GM18870 (cell line): Measurements from ENCODE around the gene RBP3.

Source experiments
- ATAC-seq: cut with Tn5 transposase; IDR thresholded peaks from one replicate; pipeline ENCODE4 v1.9.1; 2021; ENCODE audit warnings: moderate library complexity; ENCODE audit not compliant: unreplicated experiment

The RBP3 gene

DNA sequence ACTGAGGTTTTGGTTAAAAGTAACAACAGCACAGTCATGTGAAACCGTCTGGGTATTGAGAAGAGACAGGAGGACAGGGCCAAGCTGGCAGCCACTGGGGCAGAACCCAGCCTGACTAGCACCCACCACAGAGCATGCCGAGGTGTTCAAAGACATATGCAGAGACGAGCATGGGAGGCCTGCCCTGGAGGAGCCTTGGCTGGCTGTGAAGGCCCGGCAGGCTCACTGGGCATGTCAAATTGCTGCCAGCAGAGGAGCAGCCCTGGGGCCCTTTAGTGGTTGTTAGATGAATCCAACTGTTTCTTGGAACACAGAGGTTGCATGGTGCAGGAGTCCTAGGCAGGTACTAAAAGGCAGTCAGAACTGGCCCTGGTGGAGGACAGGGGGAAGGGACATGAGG, 30.9 kb upstream of the RBP3 start:
- no peak for ATAC-seq

GRCh38 chr10:47318706-47319105, 29.5 kb upstream of the RBP3 start:
- no peak for ATAC-seq

- no peak for ATAC-seq
Observed at GRCh38 chr10:47319784-47320183, 28.4 kb upstream of the RBP3 start.

- no peak for ATAC-seq
Observed at GRCh38 chr10:47320812-47321211, 27.4 kb upstream of the RBP3 start.

DNA sequence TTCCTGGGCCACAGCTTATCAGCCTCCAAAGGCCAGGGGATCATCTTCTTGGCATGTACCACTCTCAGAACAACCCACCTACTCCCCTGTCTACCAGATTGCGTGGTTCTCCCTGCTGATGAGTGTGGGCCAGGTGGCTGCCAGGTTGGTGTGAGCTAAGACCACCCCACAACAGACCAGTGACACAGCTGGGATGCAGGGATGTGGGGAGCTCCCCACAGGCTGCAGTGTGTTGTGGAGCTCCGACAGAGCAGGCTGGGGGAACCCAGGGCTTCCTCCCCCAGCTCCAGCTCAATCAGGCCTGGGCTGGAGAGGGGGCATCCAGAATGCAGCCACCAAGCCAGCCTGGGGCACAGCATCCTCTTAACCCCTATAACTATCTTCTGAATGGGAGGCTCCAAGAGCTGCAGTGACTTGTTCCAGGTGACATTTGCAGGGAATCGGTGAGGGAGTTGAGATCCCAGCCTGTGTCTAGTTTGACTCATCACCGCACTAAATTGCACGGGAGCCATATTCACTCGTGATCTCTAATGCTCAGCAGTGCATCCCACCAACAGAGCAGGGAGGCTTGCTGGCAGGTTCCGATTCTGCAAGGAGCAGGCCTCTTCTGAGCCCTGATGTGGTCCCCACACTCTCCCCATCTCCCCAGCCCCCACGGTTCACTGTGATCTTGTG, 26.5 kb upstream of the RBP3 start:
- ATAC-seq: no peak

DNA sequence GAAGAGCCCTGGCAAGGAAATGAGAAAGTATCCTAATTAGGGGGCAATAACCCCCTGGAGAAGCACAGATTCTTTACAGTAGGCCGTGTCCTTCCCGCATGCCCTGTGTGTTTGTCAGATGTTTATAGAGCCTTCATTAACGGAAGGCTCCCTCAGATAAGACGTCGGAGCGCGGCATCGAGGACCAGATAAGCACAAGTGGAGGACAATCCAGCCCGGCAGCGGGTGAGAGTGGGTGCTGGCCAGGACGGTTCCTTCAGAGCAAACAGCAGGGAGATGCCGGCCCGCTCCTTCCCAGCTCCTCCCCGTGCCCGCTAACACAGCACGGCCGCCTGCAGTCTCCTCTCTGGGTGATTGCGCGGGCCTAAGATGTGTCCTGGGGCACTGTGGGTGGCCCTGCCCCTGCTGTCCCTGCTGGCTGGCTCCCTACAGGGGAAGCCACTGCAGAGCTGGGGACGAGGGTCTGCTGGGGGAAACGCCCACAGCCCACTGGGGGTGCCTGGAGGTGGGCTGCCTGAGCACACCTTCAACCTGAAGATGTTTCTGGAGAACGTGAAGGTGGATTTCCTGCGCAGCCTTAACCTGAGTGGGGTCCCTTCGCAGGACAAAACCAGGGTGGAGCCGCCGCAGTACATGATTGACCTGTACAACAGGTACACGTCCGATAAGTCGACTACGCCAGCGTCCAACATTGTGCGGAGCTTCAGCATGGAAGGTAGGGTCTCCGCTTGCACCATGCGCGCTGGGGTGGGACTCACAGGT, 25.7 kb upstream of the RBP3 start, which contains the start of gene GDF2:
Gene GDF2 (plus strand): TSS at position 155 of the 762 bp plus-strand sequence. CDS start 215 bp downstream, at position 370.
- no peak for ATAC-seq

DNA sequence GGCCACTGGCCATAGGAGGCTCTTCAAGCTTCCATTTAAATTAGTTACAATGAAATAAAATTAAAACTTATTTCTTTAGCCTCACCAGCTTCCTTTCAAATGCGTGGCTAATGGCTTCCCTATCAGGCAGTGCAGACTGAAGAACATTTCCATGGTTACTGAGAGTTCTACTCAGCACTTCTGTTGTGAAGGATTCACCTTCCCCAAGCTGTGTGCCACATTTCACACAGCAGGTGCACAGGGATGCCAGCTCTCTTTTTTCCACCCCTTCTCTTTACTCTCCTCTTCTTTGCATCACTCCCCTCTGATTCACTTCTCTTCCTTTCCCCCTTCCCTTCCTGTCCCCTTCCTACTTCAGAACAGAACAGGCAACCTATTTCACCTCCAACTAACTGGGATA, 25.1 kb upstream of the RBP3 start:
- no peak for ATAC-seq

DNA sequence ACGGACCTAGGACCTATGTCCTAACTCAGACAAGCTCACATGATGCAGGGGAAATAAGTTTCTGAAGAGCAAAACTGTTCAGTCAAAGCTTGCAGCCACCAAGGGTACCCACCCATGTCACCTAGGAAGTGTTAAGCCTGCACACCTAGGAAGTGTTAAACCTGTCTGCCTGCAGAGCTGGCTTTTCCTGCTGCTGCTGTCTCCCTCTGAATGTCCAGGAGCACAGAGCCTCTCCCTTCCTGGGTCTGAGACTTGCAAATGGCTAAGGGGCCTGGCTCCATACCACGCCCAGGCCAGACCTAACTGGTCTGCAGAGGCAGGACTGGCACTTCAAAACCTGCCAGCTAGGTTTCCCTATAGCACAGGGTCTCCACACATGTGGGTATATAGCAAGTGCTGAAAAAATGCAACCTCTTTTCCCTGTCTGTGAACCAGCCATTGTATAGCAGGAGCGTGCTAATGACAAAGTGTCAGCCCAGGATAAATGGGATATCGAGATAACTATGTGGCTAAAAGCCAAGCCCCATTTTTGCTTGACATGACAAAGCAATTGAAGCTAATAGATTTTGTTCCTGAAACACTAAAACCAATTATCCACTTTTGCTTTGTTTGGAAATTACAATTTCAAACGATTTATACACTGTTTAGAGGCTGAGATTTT, 24.4 kb upstream of the RBP3 start:
- ATAC-seq: no peak

GRCh38 chr10:47325303-47326291, 22.6 kb upstream of the RBP3 start:
- ATAC-seq: no peak

DNA sequence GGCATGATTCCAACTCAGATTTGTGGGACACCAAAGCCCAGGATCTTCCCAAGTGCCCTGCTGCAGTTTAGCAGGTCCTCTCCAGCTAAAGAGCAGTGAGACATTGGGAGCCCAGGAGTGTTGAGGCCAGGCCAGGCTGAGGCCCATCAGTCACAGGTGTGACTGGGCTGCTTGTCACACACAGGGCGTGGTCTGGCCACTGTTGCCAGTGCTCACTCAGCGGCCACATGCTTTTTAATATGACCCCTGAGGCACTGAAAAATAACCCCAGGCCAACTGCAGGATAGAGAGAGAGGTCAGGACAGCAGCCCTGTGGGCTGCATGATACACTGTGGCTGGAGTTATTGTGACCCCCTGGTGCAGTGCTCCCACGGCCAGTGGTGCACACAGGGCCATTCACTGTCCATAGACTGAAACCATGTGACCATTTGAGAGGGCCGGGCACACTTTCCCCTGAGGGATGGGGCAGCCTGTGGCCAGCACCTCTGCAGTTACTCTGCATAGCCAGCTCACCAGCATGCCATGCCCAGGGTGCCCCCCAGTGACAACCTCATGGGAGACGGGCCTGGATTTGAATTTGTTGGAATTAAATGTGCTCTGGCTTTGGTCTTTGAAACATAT, 21.7 kb upstream of the RBP3 start:
- no peak for ATAC-seq

GRCh38 chr10:47326927-47327330, 21.2 kb upstream of the RBP3 start:
- no peak for ATAC-seq

GRCh38 chr10:47329855-47330254, 18.3 kb upstream of the RBP3 start:
- no peak for ATAC-seq

GRCh38 chr10:47330366-47330765, 17.8 kb upstream of the RBP3 start:
- ATAC-seq: no peak

GRCh38 chr10:47330804-47331203, 17.4 kb upstream of the RBP3 start:
- ATAC-seq: no peak

DNA sequence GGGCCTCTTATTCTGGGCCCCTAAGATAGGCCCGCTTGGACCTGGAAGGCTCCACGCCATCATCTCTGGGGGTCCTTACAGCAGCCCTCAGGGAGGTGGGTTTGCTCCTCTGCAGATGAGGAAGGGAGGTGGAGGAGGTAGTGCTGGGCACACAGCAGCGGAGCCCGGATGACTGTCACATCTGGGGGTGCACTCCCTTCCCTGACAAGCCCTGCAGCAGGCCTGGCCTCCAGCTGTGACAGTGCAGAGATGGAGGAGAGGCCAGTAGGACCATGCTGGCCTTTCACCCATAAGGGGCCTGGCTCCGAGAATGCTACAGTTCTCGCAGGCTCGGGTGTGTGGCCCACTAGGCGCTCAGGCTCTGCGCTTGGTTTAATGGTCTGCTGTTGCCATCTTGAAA, 16.7 kb upstream of the RBP3 start:
- ATAC-seq: no peak

DNA sequence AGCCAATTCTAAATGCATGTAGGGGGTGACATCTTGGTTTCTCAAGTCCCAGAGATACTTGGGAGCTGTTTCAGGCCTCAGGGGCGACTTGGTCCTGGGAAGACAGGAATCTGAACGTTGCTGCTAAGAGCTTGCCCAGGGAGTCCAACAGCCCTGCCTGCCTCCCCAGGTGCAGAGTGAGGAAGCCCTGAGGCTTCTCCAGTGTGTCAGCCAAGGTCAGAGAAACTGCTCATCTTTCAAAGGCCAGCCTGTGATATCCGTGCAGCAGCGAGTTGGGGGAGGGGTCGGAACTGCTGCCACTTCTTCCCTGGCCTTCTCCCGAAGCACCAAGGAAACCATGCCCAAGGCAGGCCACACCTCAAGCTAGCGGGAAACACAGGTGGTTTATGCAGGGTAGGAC, 16.2 kb upstream of the RBP3 start:
- no peak for ATAC-seq

DNA sequence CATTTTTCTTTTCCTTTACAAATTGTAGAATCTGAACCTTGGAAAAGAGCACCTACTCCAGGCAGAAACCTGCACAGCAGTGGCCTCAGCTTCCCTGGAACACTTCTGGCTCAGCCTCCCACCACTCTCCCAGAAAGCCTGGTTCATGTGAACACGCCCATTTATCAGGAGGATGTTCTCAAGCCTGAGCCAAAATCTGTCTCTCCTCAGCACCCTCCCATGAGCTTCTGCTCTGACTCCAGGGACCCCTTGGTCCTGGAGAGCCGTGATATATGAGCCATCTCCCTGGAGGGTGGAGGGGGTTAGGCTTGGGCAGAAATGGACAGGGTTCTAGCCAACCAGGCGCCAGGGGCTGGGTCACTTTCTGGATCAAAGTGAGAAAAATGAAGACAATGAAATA, 15.8 kb upstream of the RBP3 start:
- no peak for ATAC-seq

DNA sequence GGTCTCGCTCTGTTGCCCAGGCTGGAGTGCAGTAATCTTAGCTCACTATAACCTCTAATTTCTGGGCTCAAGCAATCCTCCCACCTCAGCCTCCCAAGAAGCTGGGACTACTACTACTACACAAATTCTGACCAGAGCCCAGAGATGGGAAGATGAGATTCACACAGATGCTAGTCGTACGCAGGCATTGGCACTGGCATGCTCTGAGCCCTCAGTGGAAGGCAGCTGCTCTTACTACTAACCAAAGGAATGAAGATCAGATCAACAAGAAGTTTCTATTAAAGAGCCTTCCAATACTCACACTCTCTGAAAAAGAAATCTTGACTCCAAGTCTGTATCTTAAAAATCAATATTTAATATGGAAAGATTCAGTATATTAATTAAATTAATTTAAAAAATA, 15.2 kb upstream of the RBP3 start:
- ATAC-seq: no peak

GRCh38 chr10:47333532-47333931, 14.6 kb upstream of the RBP3 start:
- ATAC-seq: no peak
